HG03060 (cell line): ENCODE results near the gene ADIPOR2.
A peak's percentile ranks its signal among the peaks of the same experiment; 100 is the strongest.

Experiments
- ATAC-seq: cut with Tn5 transposase; IDR thresholded peaks from one replicate; pipeline ENCODE4 v1.9.1; 2021; ENCODE audit warnings: low read depth, moderate number of reproducible peaks; ENCODE audit not compliant: unreplicated experiment

The ADIPOR2 gene

GRCh38 chr12:1796515-1797010, 105.7 kb downstream of the ADIPOR2 start:
- ATAC-seq, result no peak

DNA sequence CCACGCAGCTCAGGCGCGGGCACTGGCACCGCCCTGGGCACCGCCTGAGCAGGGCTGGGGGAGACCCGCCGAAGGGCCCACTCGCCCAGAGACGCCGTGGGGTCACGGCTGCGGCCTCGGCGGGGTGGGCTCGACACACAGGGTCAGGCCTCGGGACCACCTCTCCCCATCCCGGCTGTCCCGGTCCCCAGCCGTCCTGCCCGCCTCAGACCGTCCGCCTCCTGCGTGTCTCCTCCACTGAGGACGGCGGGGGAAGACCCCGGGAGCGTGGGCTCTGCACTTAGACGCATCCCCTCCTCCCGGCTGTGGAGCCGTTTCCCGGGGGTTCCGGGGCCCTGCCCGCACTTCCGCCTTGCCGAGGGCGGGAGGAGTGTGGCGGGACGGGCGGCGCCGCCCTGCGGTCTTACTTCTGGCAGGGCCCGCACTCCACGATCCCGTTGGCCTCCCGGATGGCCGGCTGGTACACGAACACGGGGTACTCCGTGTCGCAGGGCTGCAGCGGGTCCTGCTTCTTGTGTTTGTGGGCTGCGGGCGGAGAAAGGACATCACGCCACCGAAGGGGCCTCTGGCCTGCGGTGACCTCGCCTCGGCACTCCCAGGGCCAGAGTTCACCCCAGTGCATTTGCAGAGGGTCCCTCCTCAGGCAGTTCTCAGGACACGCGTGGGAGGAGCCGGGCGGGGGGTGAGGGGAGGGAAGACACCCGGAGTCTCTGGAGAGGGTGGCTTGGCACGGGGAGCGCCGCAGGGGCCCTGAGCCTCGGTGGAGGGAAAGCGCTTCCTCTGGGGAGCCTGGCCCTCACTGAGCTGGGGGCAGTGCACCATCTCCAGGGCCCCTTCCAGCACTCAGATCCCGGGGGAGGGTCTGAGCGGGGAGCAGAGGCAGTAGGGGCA, 106.4 kb downstream of the ADIPOR2 start:
- ATAC-seq, result no peak

GRCh38 chr12:1797991-1798640, 107.2 kb downstream of the ADIPOR2 start:
- ATAC-seq, result no peak

DNA sequence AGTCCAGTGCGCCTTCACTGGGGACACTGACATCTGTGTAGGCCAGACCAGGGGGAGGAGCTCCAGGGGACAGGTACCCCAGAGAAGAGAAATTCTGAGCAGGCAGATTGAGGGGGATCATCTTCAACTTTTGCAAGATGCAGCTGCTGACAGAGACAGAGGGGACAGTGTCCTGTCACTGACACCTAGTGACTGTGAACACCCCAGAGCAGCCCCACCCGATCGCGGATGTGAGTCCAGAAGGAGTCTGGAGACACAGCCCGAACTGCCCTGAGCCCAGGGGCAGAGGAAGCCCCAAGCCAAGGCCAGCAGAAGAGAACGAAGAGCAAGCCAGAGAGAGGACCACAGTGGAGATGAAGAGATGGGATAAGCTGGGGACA, 107.8 kb downstream of the ADIPOR2 start:
- ATAC-seq, result no peak

DNA sequence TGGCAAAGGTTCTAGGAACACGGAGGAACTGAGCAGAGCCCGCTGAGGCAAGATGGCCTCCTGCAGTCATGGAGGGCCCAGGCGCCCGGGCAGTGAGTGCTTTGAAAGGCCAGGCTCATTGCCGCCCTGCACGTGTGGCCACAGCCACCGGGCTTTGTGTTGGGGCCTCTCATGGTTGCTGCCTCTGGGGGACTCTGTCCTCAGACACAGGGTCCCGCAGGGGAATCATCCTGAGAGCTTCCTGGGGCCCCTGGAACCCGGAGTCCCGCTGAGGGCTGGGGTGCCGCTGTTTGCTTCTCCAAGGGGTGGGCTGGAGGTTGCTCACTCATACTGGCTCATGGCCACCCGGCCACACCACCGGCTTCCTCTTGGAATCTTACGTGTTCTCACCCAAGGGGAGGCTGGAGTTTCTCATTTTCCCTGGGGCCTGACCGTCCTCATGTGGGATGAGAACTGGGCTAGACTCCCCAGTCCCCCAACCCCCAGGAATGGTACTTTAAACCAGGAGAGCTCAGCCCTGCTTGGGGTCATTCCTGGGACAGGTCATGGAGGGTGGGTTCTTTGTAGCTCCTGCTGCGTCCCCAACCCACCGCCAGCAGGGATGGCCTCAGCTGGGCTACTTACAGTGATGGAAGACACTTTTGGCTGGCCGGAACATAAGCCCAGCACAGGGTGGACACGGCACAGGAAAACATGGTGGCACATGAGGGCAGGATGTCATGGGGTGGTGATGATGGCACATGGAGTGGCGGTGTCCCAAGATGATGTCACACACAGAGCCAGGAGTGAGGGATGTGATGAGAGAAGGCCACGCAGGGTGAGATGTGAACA, 108.4 kb downstream of the ADIPOR2 start:
- no peak for ATAC-seq

GRCh38 chr12:1799882-1800400, 109.1 kb downstream of the ADIPOR2 start:
- ATAC-seq, result no peak

GRCh38 chr12:1800401-1801302, 109.8 kb downstream of the ADIPOR2 start:
- ATAC-seq, result no peak

DNA sequence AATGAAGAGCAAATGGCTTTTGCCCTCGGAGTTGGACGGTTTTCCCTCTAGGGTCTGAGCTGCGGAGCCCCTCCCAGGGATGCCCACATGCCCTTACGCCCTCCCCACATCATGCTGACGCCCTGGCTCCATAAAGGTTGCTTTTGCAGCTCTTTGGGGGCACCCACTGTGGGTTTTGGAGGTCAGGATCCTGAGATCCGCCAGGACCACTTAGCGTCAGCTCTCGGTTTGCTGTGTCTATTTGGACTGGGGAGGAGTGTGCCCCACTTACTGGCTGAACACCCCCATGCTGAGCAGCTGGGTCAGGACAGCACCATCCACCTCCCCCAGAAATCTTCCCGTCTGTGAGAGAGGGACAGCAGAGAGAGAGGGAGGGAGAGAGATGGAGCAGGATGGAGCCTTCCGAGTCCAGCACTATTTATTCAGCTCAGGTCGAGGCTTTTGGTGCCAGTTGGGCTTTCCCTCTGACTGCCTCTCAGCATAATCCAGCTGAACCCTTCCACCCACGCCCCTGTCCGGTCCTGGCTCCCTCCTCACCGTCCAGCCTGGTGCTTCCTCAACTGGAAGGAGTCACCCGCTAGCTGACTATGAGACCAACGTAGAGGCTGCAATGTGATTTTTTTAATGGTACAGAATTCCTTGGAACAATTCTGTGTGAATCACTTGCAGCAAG, 110.6 kb downstream of the ADIPOR2 start:
- no peak for ATAC-seq

DNA sequence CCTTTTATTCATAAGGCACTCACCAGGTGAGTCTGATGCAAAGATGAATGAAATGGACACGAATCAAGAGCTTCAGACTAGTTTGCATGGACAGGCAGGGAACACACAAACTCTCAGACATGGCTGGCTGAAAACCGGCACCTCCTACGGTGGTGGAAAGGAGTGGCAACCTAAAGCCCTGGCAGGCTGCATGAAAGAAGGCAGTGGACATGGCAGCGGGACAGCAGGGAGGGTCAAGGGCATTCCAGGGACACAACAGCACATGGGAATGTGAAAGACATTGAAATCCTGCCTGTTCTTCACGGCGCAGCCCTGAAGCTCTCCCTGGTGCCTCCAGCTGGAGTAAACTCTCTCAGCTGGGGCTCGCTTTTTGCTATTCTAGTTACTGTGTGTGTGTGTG, 112.9 kb downstream of the ADIPOR2 start:
- ATAC-seq, result no peak

GRCh38 chr12:1804545-1805332, 113.9 kb downstream of the ADIPOR2 start:
- ATAC-seq, result peak; percentile 74

DNA sequence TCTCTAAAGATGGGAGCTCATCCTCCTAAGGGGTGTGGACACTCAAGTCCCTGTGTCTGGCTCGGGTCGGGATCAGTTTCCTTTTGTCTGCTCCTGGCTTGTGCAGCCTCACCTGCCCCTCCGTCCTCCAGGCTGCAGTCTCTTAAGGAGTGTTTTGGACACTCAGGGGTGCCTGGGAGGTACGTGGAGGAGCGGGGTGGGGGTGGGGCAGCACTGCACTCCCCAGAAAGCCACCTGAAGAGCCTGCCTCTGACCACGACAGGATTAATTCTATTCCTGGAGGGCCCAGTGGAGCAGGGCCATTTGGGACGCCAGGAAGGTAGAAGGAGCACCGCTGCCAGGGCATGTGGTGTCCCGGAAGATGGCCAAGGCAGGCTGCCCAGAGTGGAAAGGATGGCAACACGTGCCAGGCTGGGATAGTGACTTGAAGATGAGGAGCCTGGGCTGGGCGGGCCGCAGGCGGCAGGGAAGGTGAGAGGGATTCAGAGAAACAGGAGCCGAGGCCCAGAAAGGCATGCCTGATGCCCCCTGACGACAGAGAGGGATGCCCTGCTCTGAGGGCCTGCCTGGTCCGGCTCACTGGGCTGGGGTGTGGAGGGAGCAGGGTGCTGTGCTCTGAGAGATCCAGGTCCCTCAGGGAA, 114.7 kb downstream of the ADIPOR2 start:
- ATAC-seq, result no peak

DNA sequence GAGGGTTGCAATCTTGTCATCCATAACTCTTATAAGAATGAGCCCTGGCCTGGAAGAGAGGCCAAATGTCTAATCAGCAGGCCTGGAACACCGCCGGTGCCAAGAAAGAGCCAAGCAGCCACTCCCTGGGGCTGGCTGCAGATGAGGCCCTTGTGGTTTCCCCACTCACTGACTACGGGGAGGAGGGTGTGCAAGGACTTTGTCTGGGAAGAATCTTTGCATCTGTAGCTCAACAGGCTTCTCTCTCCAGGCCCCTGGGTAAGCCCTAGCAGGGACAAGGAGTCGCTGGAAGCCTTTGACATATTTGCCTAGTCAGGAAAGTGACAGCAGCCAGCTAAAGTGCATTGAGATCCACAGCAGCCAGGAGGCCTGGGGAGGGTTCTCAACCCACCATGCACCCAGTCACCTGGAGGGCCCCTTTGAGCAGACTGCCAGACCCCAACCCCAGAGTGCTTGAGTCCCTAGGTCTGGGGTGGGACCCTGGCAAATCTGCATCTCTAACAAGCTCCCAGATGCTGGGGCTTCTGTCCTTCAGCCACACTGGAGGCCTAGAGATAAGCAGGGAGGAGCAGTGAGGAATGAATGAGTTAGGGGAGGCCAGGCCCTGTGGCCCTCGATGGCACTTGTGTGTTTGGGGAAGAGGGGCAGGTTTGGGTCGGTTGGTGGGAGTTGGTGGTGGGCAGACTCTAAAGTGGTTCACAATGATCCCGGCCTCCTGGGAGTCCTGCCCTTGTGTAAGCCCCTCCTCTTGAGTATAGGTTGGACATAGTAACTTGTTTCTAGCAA, 115.6 kb downstream of the ADIPOR2 start:
- no peak for ATAC-seq

DNA sequence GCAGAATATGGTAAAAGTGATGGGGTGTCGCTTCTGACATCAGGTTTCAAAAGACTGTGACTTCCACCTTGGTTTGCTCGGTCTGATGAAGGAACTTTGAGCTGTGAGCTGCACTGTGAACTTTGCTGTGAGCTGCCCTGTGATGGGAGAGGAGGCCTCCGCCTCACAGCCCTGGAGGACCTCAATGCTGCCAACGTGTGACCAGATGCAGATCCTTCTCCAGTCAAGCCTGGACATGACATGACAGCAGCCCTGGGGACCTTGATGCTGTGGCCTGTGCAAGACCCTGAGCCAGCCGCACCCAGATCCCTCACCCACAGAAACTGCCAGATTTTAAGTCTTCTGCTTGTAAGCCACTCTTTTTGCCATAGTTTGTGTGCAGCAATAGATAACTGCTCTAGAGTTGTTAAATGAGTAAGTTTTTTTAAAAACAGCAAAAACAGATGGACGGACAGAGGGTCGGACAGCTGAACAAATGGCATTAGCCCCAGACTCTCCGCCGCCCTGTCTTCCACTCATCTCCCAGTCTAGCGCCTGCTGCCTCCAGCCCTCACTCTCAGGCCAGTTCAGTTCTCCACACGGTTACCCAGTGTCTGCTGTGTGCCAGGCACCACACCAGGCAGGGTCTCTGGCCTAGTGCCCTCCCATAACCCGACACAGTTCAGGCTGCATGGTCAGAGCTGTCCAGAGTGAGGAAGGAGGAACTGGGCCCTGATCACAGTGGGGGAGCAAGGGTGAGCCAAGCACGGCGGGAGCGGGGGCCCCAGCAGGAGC, 116.4 kb downstream of the ADIPOR2 start:
- no peak for ATAC-seq

DNA sequence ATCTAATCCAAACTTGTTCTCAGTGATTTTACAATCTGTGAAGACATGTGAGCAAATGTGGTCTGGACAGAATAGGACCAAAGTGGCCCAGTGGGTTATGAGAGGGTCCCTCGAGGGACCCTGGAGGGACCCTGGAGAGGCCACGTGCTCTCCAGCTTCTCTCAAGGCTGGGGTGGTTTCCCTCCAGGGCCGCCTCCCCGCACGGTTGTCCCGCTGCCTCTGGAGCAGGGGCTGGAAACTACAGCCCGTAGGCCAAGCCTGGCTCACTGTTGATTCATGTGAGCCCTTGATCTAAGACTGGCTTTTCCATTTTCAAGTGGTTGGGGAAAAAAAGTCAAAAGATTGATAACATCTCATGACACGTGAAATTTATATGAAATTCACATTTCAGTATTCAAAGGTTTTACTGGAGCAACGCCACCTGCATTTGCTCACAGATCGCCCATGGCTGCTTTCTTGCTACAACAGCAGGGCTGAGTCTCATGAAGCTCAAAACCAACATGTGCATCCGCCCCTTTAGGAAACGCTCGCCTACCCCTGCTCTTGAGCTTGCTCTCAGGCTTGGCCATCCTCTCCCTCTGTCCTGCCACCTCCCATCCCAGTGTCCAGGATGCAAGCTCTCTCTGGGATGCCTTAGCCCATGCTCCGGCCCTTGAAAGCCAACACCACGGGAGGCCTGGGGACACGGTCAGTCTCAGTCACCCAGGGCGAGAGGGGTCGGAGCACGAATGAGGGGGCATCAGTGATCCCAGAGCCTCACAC, 117.3 kb downstream of the ADIPOR2 start:
- ATAC-seq, result no peak

GRCh38 chr12:1808798-1809480, 118.1 kb downstream of the ADIPOR2 start:
- ATAC-seq, result no peak
